GM18526 (cell line): ENCODE data around the gene HPN.

Source experiments
- POLR2A ChIP-seq: IDR thresholded peaks from 3 replicates; pipeline ENCODE4 v1.6.1; 2011; ENCODE audit not compliant: insufficient read length; ENCODE audit errors: extremely low read depth

The HPN gene

GRCh38 chr19:35063940-35064818 lies 22.7 kb downstream of the HPN start:
- no peak for TF ChIP-seq POLR2A

- TF ChIP-seq POLR2A = no peak
Observed at GRCh38 chr19:35065574-35065973, 24.1 kb downstream of the HPN start.

- no peak for TF ChIP-seq POLR2A
Observed at GRCh38 chr19:35066121-35066520, 24.6 kb downstream of the HPN start.

GRCh38 chr19:35066691-35067563 lies 25.4 kb downstream of the HPN start:
- no peak for TF ChIP-seq POLR2A

- TF ChIP-seq POLR2A = no peak
Observed at GRCh38 chr19:35068941-35069634, 27.6 kb downstream of the HPN start.

- TF ChIP-seq POLR2A = no peak
Observed at GRCh38 chr19:35069696-35070095, 28.2 kb downstream of the HPN start.

- no peak for TF ChIP-seq POLR2A
Observed at GRCh38 chr19:35070471-35070870, 28.9 kb downstream of the HPN start.

GRCh38 chr19:35073516-35073915 lies 32.0 kb downstream of the HPN start:
- no peak for TF ChIP-seq POLR2A

GRCh38 chr19:35073941-35074340 lies 32.4 kb downstream of the HPN start:
- TF ChIP-seq POLR2A = no peak

GRCh38 chr19:35074426-35075201 lies 33.1 kb downstream of the HPN start:
- TF ChIP-seq POLR2A = no peak

GRCh38 chr19:35075202-35076025 lies 33.9 kb downstream of the HPN start:
- no peak for TF ChIP-seq POLR2A

- TF ChIP-seq POLR2A = no peak
Observed at GRCh38 chr19:35076026-35076370, 34.5 kb downstream of the HPN start.

- TF ChIP-seq POLR2A = no peak
Observed at GRCh38 chr19:35076657-35077056, 35.1 kb downstream of the HPN start.

GRCh38 chr19:35077411-35078223 lies 36.1 kb downstream of the HPN start:
- no peak for TF ChIP-seq POLR2A

GRCh38 chr19:35079826-35080225 lies 38.3 kb downstream of the HPN start:
- TF ChIP-seq POLR2A = no peak
